OCI-LY7 (cell line): ENCODE data around the gene PFKFB3. TPM values are rescaled to one million over a fixed set of nuclear protein-coding genes. Genes with fewer than 3 reads are reported as not detected.

ENCODE experiments used
- BruUV-seq: library from RNA; stranded (reverse); fragments of 400-500 nt; replicated peaks from 2 replicates; lab custom pipeline; 2021; lab: Mats Ljungman, UMichigan
- CTCF ChIA-PET: fragments of 300-600 bp; sonication (Branson Sonifier 250); formaldehyde crosslinking; loops from one replicate; lab custom pipeline; 2022; ENCODE audit warnings: antibody characterized with exemption; ENCODE audit not compliant: unreplicated experiment; lab: Charles Lee
- POLR2A ChIA-PET: fragments of 300-600 bp; sonication (Branson Sonifier 250); formaldehyde crosslinking; loops from one replicate; lab custom pipeline; 2022; ENCODE audit warnings: antibody characterized with exemption; lab: Charles Lee
- DNase-seq: peaks from one replicate; pipeline ENCODE4 v3.0.0-alpha.2; 2015; ENCODE audit warnings: low spot score
- H2AFZ ChIP-seq: fragments of 200-600 bp; sonication (generic), shearing (Covaris generic); 2 replicates; pipeline ENCODE4 v1.6.1; 2014; ENCODE audit warnings: mild to moderate bottlenecking, antibody characterized with exemption, low read length, moderate library complexity
- H3K27ac ChIP-seq: fragments of 200-600 bp; sonication (generic); 2 replicates; pipeline ENCODE4 v1.5.1; 2014; ENCODE audit warnings: mixed run types, low read depth, mild to moderate bottlenecking, moderate library complexity, low read length, inconsistent platforms; ENCODE audit not compliant: poor library complexity, severe bottlenecking
- H3K36me3 ChIP-seq: fragments of 200-600 bp; sonication (generic); 2 replicates; pipeline ENCODE4 v1.6.1; 2014; ENCODE audit warnings: mild to moderate bottlenecking, antibody characterized with exemption, low read length, moderate library complexity, mixed read lengths; ENCODE audit not compliant: insufficient read depth
- H3K4me1 ChIP-seq: fragments of 200-600 bp; sonication (generic); 2 replicates; pipeline ENCODE4 v1.5.1; 2014; ENCODE audit warnings: mild to moderate bottlenecking, low read length; ENCODE audit not compliant: insufficient read depth, poor library complexity, severe bottlenecking
- H3K4me2 ChIP-seq: fragments of 200-600 bp; sonication (generic); 2 replicates; pipeline ENCODE4 v1.6.1; 2014; ENCODE audit warnings: mild to moderate bottlenecking, low read length
- H3K4me3 ChIP-seq: fragments of 200-600 bp; sonication (generic); 2 replicates; pipeline ENCODE4 v1.5.1; 2014; ENCODE audit warnings: mild to moderate bottlenecking, low read depth, low read length; ENCODE audit not compliant: poor library complexity, severe bottlenecking
- H3K79me2 ChIP-seq: fragments of 200-600 bp; sonication (generic); 2 replicates; pipeline ENCODE4 v1.6.1; 2016; ENCODE audit warnings: low read depth, mild to moderate bottlenecking, low read length, moderate library complexity, mixed read lengths; ENCODE audit not compliant: insufficient read depth
- H3K9me2 ChIP-seq: fragments of 200-600 bp; sonication (generic); 2 replicates; pipeline ENCODE4 v1.6.1; 2016; ENCODE audit warnings: mild to moderate bottlenecking, low read length, mixed read lengths; ENCODE audit not compliant: insufficient read depth
- H3K9me3 ChIP-seq: fragments of 200-600 bp; sonication (generic); 2 replicates; pipeline ENCODE4 v1.6.1; 2014; ENCODE audit warnings: mild to moderate bottlenecking, mixed run types, low read length, mixed read lengths
- H4K20me1 ChIP-seq: fragments of 200-600 bp; sonication (generic); 2 replicates; pipeline ENCODE4 v1.6.1; 2014; ENCODE audit warnings: mild to moderate bottlenecking, antibody characterized with exemption, low read length, moderate library complexity, mixed read lengths; ENCODE audit not compliant: insufficient read depth
- CTCF ChIP-seq: fragments of 200-600 bp; sonication (generic); conservative IDR thresholded peaks from 2 replicates; pipeline ENCODE4 v1.5.1; 2014; ENCODE audit warnings: mild to moderate bottlenecking, antibody characterized with exemption, low read length, moderate library complexity, mixed read lengths
- EZH2phosphoT487 ChIP-seq: fragments of 200-600 bp; sonication (generic); IDR thresholded peaks from 2 replicates; pipeline ENCODE4 v1.6.1; 2018; ENCODE audit warnings: low read depth, borderline replicate concordance, mild to moderate bottlenecking, mixed run types, antibody characterized with exemption, low read length, moderate library complexity, mixed read lengths
- intact Hi-C: fragments of 100-400 bp; cut with micrococcal nuclease; formaldehyde crosslinking; loops from one replicate; pipeline ENCODE4 v1.10.0; 2022; ENCODE audit not compliant: unreplicated experiment
- total RNA-seq, 2 experiments: library from RNA; depleted of rRNA in 1 of 2; stranded (reverse); fragments of >200 nt in 1 of 2; shearing (Covaris generic) in 1 of 2; gene quantifications; 2 replicates each; pipeline ENCODE4 v1.2.3, GENCODE V29; 2014 to 2022

The PFKFB3 gene
- total RNA-seq, 2 experiments from 2014 or later = 33.7 to 50.7 TPM

GRCh38 chr10:6220418-6221191 lies 17.9 kb downstream of the PFKFB3 start:
- intact Hi-C loops = no loop called here
- ChIA-PET CTCF (interaction anchor here (0.6 kb wide), 1 partner anchor 16 kb away, joined by 4 read pairs; no protein-coding TSS in a partner anchor), POLR2A (no interaction called here)
- no peak for TF ChIP-seq CTCF
- no peak for TF ChIP-seq EZH2phosphoT487
- H3K36me3 ChIP-seq = peaks cover 99% of the 10 kb centered on the region
- H2AFZ ChIP-seq = no peak overlapping the region
- H3K79me2 ChIP-seq = no peaks in the 10 kb centered on the region
- no peak overlapping the region for H3K27ac ChIP-seq
- no peaks in the 10 kb centered on the region for H3K4me1 ChIP-seq
- DNase-seq = no peak
- no TSS peak for BruUV-seq
- H3K4me2 ChIP-seq = no peak overlapping the region
- H3K9me2 ChIP-seq = no peaks in the 10 kb centered on the region
- no peaks in the 10 kb centered on the region for H3K9me3 ChIP-seq
- no peaks in the 10 kb centered on the region for H4K20me1 ChIP-seq
- no peak overlapping the region for H3K4me3 ChIP-seq

- BruUV-seq = no TSS peak
- Histone ChIP-seq H3K4me3 (no peak overlapping the region), H2AFZ (no peak overlapping the region), H3K4me1 (no peaks in the 10 kb centered on the region), H3K27ac (no peak overlapping the region), H4K20me1 (no peaks in the 10 kb centered on the region), H3K9me3 (no peaks in the 10 kb centered on the region), H3K4me2 (no peak overlapping the region), H3K79me2 (no peaks in the 10 kb centered on the region), H3K9me2 (no peaks in the 10 kb centered on the region), H3K36me3 (peaks cover 99% of the 10 kb centered on the region)
- ChIA-PET POLR2A (no interaction called here), CTCF (no interaction called here)
- TF ChIP-seq CTCF = no peak
- no peak for TF ChIP-seq EZH2phosphoT487
- intact Hi-C loops = no loop called here
- DNase-seq = no peak
Observed at GRCh38 chr10:6221192-6221940, 18.6 kb downstream of the PFKFB3 start.
